Stimulated activated CD8-positive, alpha-beta memory T cell treated with anti-CD3 and anti-CD28 coated beads, Interleukin-4, amount 100 ng/mL, for 24 hours (primary cell): ENCODE results near the gene FAM117A.
"Not testable (repeated sequence)": the region's sequence is repeated elsewhere in the genome, so short reads cannot be mapped to it uniquely, and the experiment has no call there.

Experiments
- DNase-seq: peaks from one replicate; pipeline ENCODE4 v3.0.0-alpha.2; 2020; ENCODE audit warnings: low read depth

The FAM117A gene

GRCh38 chr17:49739641-49740271 lies 24.2 kb downstream of the FAM117A start:
- DNase-seq = peak; percentile 73

- DNase-seq = no peak
These were observed 25.3 kb downstream of the FAM117A start for GRCh38 chr17:49738456-49739163.

GRCh38 chr17:49734515-49735490 lies 29.1 kb downstream of the FAM117A start:
- no peak for DNase-seq

- no peak for DNase-seq
These were observed 32.5 kb downstream of the FAM117A start for GRCh38 chr17:49731435-49731831.

GRCh38 chr17:49730785-49731434 lies 33.0 kb downstream of the FAM117A start:
- DNase-seq = no peak

- no peak for DNase-seq
These were observed 33.7 kb downstream of the FAM117A start for GRCh38 chr17:49730078-49730784.

GRCh38 chr17:49729069-49729468 lies 34.9 kb downstream of the FAM117A start:
- DNase-seq = no peak

- no peak for DNase-seq
These were observed 35.5 kb downstream of the FAM117A start for GRCh38 chr17:49728425-49728824.

- no peak for DNase-seq
These were observed 36.6 kb downstream of the FAM117A start for GRCh38 chr17:49727380-49727779.

GRCh38 chr17:49725452-49726130 lies 38.3 kb downstream of the FAM117A start:
- DNase-seq = no peak

GRCh38 chr17:49724552-49724951 lies 39.4 kb downstream of the FAM117A start:
- not testable (repeated sequence) for DNase-seq

GRCh38 chr17:49723423-49723822 lies 40.5 kb downstream of the FAM117A start:
- no peak for DNase-seq

GRCh38 chr17:49722066-49722465 lies 41.9 kb downstream of the FAM117A start:
- DNase-seq = no peak

GRCh38 chr17:49717371-49717861 lies 46.5 kb downstream of the FAM117A start:
- no peak for DNase-seq

GRCh38 chr17:49716668-49717364 lies 47.1 kb downstream of the FAM117A start:
- DNase-seq = no peak

- peak; percentile 25 for DNase-seq
These were observed 48.1 kb downstream of the FAM117A start for GRCh38 chr17:49715717-49716279.

GRCh38 chr17:49715216-49715615 lies 48.7 kb downstream of the FAM117A start:
- DNase-seq = no peak

- DNase-seq = no peak
These were observed 55.3 kb downstream of the FAM117A start for GRCh38 chr17:49708515-49709183.
